CD4-positive, alpha-beta T cell treated with Interleukin-4 for 4 hours (primary cell): ENCODE measurements around the gene PHKG1.
"Not testable (repeated sequence)": the region's sequence is repeated elsewhere in the genome, so short reads cannot be mapped to it uniquely, and the experiment has no call there.

Source experiments
- DNase-seq: peaks from one replicate; pipeline ENCODE4 v3.0.0-alpha.2; 2020

Gene PHKG1

GRCh38 chr7:56033671-56034432 is 58.9 kb downstream of the PHKG1 start:
- peak; percentile 76 for DNase-seq

- DNase-seq, result not testable (repeated sequence)
Measured at GRCh38 chr7:56032578-56032977, 60.2 kb downstream of the PHKG1 start.

- not testable (repeated sequence) for DNase-seq
Measured at GRCh38 chr7:56031556-56031955, 61.2 kb downstream of the PHKG1 start.

- no peak for DNase-seq
Measured at GRCh38 chr7:56030340-56030739, 62.4 kb downstream of the PHKG1 start.
